ENCODE data around the gene FAM3A. TPM values are rescaled to one million over a fixed set of nuclear protein-coding genes. Genes with fewer than 3 reads are reported as not detected.

Gene FAM3A
- total RNA-seq, 1 experiment from 2014 or later: 36.8 TPM

- Mint-ChIP-seq H3K9me3 (ENCODE audit: low read depth, unreplicated experiment) (no peaks in the 10 kb centered on the region), H3K4me1 (ENCODE audit: low read depth, unreplicated experiment) (no peaks in the 10 kb centered on the region), H3K36me3 (ENCODE audit: insufficient read depth, unreplicated experiment) (peaks cover 39% of the 10 kb centered on the region)
Observed at GRCh38 chrX:154467556-154467955, 48.5 kb downstream of the FAM3A start.

GRCh38 chrX:154466907-154467306, 49.1 kb downstream of the FAM3A start:
- no peaks in the 10 kb centered on the region for H3K9me3 Mint-ChIP-seq (ENCODE audit: low read depth, unreplicated experiment)
- intact Hi-C loops (cut with micrococcal nuclease; ENCODE audit: unreplicated experiment): no loop called here
- no TSS peak for BruUV-seq (replicated peaks)
- peaks cover 38% of the 10 kb centered on the region for H3K36me3 Mint-ChIP-seq (ENCODE audit: insufficient read depth, unreplicated experiment)
- H3K4me1 Mint-ChIP-seq (ENCODE audit: low read depth, unreplicated experiment): peaks cover 2% of the 10 kb centered on the region
- no peak overlapping the region for H3K4me3 Mint-ChIP-seq (ENCODE audit: low read depth, unreplicated experiment)
- no peak overlapping the region for H3K27ac Mint-ChIP-seq (ENCODE audit: unreplicated experiment)
- CTCF ChIA-PET: no interaction called here
- no peak for TF ChIP-seq CTCF (IDR thresholded peaks at IDR 0.05; ENCODE audit: unreplicated experiment)
- no peaks in the 10 kb centered on the region for H3K27me3 Mint-ChIP-seq (ENCODE audit: unreplicated experiment)
- DNase-seq: no peak

More at GRCh38 chrX:154467556-154467955, 48.5 kb downstream of the FAM3A start:
- DNase-seq: no peak
- no peak for TF ChIP-seq CTCF (IDR thresholded peaks at IDR 0.05; ENCODE audit: unreplicated experiment)
- no peak overlapping the region for H3K27ac Mint-ChIP-seq (ENCODE audit: unreplicated experiment)
- no peak overlapping the region for H3K4me3 Mint-ChIP-seq (ENCODE audit: low read depth, unreplicated experiment)
- H3K27me3 Mint-ChIP-seq (ENCODE audit: unreplicated experiment): no peaks in the 10 kb centered on the region
- no TSS peak for BruUV-seq (replicated peaks)
- intact Hi-C loops (cut with micrococcal nuclease; ENCODE audit: unreplicated experiment): no loop called here
- CTCF ChIA-PET: no interaction called here

GRCh38 chrX:154466036-154466435, 50.0 kb downstream of the FAM3A start:
- no peak overlapping the region for H3K27ac Mint-ChIP-seq (ENCODE audit: unreplicated experiment)
- no peak overlapping the region for H3K4me3 Mint-ChIP-seq (ENCODE audit: low read depth, unreplicated experiment)
- no peaks in the 10 kb centered on the region for H3K9me3 Mint-ChIP-seq (ENCODE audit: low read depth, unreplicated experiment)
- no peak for DNase-seq
- intact Hi-C loops (cut with micrococcal nuclease; ENCODE audit: unreplicated experiment): no loop called here
- H3K4me1 Mint-ChIP-seq (ENCODE audit: low read depth, unreplicated experiment): peaks cover 9% of the 10 kb centered on the region
- BruUV-seq (replicated peaks): no TSS peak
- no peaks in the 10 kb centered on the region for H3K27me3 Mint-ChIP-seq (ENCODE audit: unreplicated experiment)
- CTCF ChIA-PET: no interaction called here
- H3K36me3 Mint-ChIP-seq (ENCODE audit: insufficient read depth, unreplicated experiment): peaks cover 39% of the 10 kb centered on the region
- TF ChIP-seq CTCF (IDR thresholded peaks at IDR 0.05; ENCODE audit: unreplicated experiment): no peak

- H3K27ac Mint-ChIP-seq (ENCODE audit: unreplicated experiment): no peak overlapping the region
- DNase-seq: no peak
- H3K36me3 Mint-ChIP-seq (ENCODE audit: insufficient read depth, unreplicated experiment): peaks cover 35% of the 10 kb centered on the region
- H3K9me3 Mint-ChIP-seq (ENCODE audit: low read depth, unreplicated experiment): no peaks in the 10 kb centered on the region
- no peak for TF ChIP-seq CTCF (IDR thresholded peaks at IDR 0.05; ENCODE audit: unreplicated experiment)
- CTCF ChIA-PET: no interaction called here
- peaks cover 9% of the 10 kb centered on the region for H3K4me1 Mint-ChIP-seq (ENCODE audit: low read depth, unreplicated experiment)
- no peak overlapping the region for H3K4me3 Mint-ChIP-seq (ENCODE audit: low read depth, unreplicated experiment)
- no TSS peak for BruUV-seq (replicated peaks)
- no peaks in the 10 kb centered on the region for H3K27me3 Mint-ChIP-seq (ENCODE audit: unreplicated experiment)
- intact Hi-C loops (cut with micrococcal nuclease; ENCODE audit: unreplicated experiment): no loop called here
Observed at GRCh38 chrX:154465601-154466000, 50.4 kb downstream of the FAM3A start.
